Epithelial cell of proximal tubule (primary cell): Measurements from ENCODE around the gene MYO1D. TPM values are rescaled to one million over a fixed set of nuclear protein-coding genes. Genes with fewer than 3 reads are reported as not detected.

ENCODE experiments used
- DNase-seq: peaks from one replicate; pipeline ENCODE4 v3.0.0-alpha.2; 2011; ENCODE audit warnings: low read depth
- H3K4me3 ChIP-seq: 2 replicates; pipeline ENCODE4 v1.5.1; 2011; ENCODE audit warnings: low read depth, mild to moderate bottlenecking, low read length
- CTCF ChIP-seq: conservative IDR thresholded peaks from 2 replicates; pipeline ENCODE4 v1.5.1; 2012; ENCODE audit warnings: low read depth, mild to moderate bottlenecking, low read length
- total RNA-seq: library from RNA; depleted of rRNA; stranded (reverse); fragments of >200 nt; gene quantifications from 2 replicates; pipeline ENCODE4 v1.2.3, GENCODE V29; 2015

The MYO1D gene
- total RNA-seq, 1 donor from 2014 or later, result 54.4 TPM

GRCh38 chr17:32519228-32520103, 357.5 kb downstream of the MYO1D start:
- H3K4me3 ChIP-seq, result peak overlapping the region; percentile 56
- no peak for DNase-seq
- TF ChIP-seq CTCF, result no peak

GRCh38 chr17:32518646-32519227, 358.2 kb downstream of the MYO1D start:
- H3K4me3 ChIP-seq, result peak overlapping the region; percentile 56
- no peak for DNase-seq
- no peak for TF ChIP-seq CTCF

- H3K4me3 ChIP-seq, result no peak overlapping the region
- no peak for TF ChIP-seq CTCF
- no peak for DNase-seq
These were observed 358.9 kb downstream of the MYO1D start for GRCh38 chr17:32517982-32518381.

- no peak for TF ChIP-seq CTCF
- no peak overlapping the region for H3K4me3 ChIP-seq
- no peak for DNase-seq
These were observed 359.8 kb downstream of the MYO1D start for GRCh38 chr17:32516940-32517701.

- no peak for TF ChIP-seq CTCF
- no peak for DNase-seq
- H3K4me3 ChIP-seq, result no peak overlapping the region
These were observed 360.5 kb downstream of the MYO1D start for GRCh38 chr17:32516450-32516849.

GRCh38 chr17:32515677-32516383, 361.1 kb downstream of the MYO1D start:
- no peak for DNase-seq
- no peak overlapping the region for H3K4me3 ChIP-seq
- no peak for TF ChIP-seq CTCF
